Mucosa of descending colon (tissue), 3 donors: ENCODE results near the gene SLC25A48. TPM values are rescaled to one million over a fixed set of nuclear protein-coding genes. Genes with fewer than 3 reads are reported as not detected.

Source experiments
- ATAC-seq: fragments of 200-7000 bp; cut with Tn5 transposase; one replicate; pipeline ENCODE4 v1.9.1; 2020; ENCODE audit warnings: mild to moderate bottlenecking, moderate library complexity
- DNase-seq, 3 donors: peaks; one replicate each; pipeline ENCODE4 v3.0.0-alpha.2; 2020
- H3K36me3 ChIP-seq: fragments of 200-600 bp; one replicate; pipeline ENCODE4 v1.8.0; 2021; ENCODE audit warnings: low read depth, mild to moderate bottlenecking
- H3K4me1 ChIP-seq: fragments of 200-600 bp; one replicate; pipeline ENCODE4 v1.8.0; 2021; ENCODE audit warnings: low read depth, mild to moderate bottlenecking
- H3K4me3 ChIP-seq: fragments of 200-600 bp; one replicate; pipeline ENCODE4 v1.8.0; 2021; ENCODE audit warnings: mild to moderate bottlenecking
- H3K9me3 ChIP-seq: fragments of 200-600 bp; one replicate; pipeline ENCODE4 v1.8.0; 2021; ENCODE audit warnings: mild to moderate bottlenecking
- intact Hi-C, 2 donors: fragments of 100-400 bp; cut with DNase I in 1 of 2; cut with micrococcal nuclease in 1 of 2; formaldehyde crosslinking; loops; one replicate each; pipeline versions ENCODE4 v1.11.0 to v1.11.1; 2022; cut with DNase I, micrococcal nuclease
- total RNA-seq, 3 donors: library from RNA; stranded (reverse); fragmentation: NEBNext Ultra II Directional in 2 of 3; extraction: Animal tissue kit (Norgen Biotek cat#: 25700) in 2 of 3; gene quantifications; one replicate each; pipeline versions ENCODE4 v1.2.1 to v1.2.4, GENCODE V29; 2021 to 2023
- TF ChIP-seq, protein P1 (sequence below): fragments of 200-600 bp; IDR thresholded peaks from one replicate; pipeline ENCODE4 v1.8.0; 2022; ENCODE audit warnings: antibody characterized with exemption, mild to moderate bottlenecking
- donor health status: DM: no; HTN: no; CAD: no; lungs with moderate emphysema.
- donor health status: DM: no; HTN: no; CAD: no.
- donor health status: DM: no; HTN: yes; CAD: no.

The SLC25A48 gene
- total RNA-seq, 3 donors from 2014 or later, result 2.2 to 4.5 (median 3.3) TPM

GRCh38 chr5:135890296-135890695 lies 55.8 kb downstream of the SLC25A48 start:
- DNase-seq (no peak), ATAC-seq (no peak)
- Histone ChIP-seq H3K9me3 (no peaks in the 10 kb centered on the region), H3K4me3 (no peak overlapping the region), H3K36me3 (no peaks in the 10 kb centered on the region), H3K4me1 (no peaks in the 10 kb centered on the region)
- intact Hi-C loops, result no loop called here
- TF ChIP-seq, protein P1, sequence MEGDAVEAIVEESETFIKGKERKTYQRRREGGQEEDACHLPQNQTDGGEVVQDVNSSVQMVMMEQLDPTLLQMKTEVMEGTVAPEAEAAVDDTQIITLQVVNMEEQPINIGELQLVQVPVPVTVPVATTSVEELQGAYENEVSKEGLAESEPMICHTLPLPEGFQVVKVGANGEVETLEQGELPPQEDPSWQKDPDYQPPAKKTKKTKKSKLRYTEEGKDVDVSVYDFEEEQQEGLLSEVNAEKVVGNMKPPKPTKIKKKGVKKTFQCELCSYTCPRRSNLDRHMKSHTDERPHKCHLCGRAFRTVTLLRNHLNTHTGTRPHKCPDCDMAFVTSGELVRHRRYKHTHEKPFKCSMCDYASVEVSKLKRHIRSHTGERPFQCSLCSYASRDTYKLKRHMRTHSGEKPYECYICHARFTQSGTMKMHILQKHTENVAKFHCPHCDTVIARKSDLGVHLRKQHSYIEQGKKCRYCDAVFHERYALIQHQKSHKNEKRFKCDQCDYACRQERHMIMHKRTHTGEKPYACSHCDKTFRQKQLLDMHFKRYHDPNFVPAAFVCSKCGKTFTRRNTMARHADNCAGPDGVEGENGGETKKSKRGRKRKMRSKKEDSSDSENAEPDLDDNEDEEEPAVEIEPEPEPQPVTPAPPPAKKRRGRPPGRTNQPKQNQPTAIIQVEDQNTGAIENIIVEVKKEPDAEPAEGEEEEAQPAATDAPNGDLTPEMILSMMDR, result no peak

DNA sequence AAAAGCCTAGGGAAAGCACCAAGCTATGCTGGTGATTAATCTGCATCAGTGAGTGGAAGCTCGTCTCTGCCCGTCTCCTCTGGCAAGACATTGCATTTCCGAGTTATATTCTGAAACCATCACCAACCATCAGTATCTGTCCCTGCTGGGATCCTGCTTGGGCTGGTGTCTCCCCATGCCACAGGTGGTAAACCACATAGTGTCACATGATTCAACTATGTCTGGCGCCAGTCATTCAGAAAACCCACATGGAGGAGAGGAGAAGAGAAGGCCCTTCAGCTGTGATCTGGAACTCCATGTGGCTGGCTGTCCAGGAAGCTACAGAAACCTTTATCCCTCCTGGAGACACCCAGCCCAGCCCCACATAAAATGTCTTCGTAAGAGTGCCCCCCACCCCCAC lies 56.4 kb downstream of the SLC25A48 start:
- Histone ChIP-seq H3K9me3 (no peaks in the 10 kb centered on the region), H3K36me3 (no peaks in the 10 kb centered on the region), H3K4me3 (no peak overlapping the region), H3K4me1 (no peaks in the 10 kb centered on the region)
- no peak for DNase-seq
- intact Hi-C loops, result no loop called here
- ATAC-seq, result no peak
- TF ChIP-seq, protein P1, result no peak

GRCh38 chr5:135891268-135891667 lies 56.8 kb downstream of the SLC25A48 start:
- DNase-seq (no peak), ATAC-seq (no peak)
- no peak overlapping the region for H3K4me3 ChIP-seq
- H3K36me3 ChIP-seq, result no peaks in the 10 kb centered on the region
- TF ChIP-seq, protein P1, result no peak
- intact Hi-C loops, result no loop called here
- no peaks in the 10 kb centered on the region for H3K4me1 ChIP-seq
- H3K9me3 ChIP-seq, result no peaks in the 10 kb centered on the region

- ATAC-seq (no peak), DNase-seq (no peak)
- intact Hi-C loops, result no loop called here
- TF ChIP-seq, protein P1, result no peak
- H3K36me3 ChIP-seq, result no peaks in the 10 kb centered on the region
- no peaks in the 10 kb centered on the region for H3K9me3 ChIP-seq
- H3K4me1 ChIP-seq, result no peaks in the 10 kb centered on the region
- H3K4me3 ChIP-seq, result no peak overlapping the region
These were observed 57.3 kb downstream of the SLC25A48 start for GRCh38 chr5:135891791-135892190.

DNA sequence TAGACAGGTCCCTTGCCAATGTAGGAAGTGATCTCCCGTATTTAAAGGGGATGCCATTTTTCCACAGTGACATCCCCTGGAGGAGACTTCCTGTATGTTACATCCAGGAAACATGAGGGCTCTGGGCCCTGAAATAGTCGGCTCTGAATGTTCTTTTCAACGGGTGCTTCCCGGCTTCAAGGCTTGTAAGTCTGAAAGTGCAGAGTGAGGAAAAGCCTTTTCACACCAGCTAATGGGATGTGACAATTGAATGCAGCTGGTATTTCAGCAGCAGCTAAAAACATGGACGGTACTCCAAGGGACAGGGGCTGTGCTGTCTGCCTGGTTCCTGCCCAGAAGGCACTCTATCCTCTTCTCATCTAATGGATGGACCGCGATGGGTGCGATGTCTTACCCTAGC lies 59.8 kb downstream of the SLC25A48 start:
- TF ChIP-seq, protein P1, result no peak
- Histone ChIP-seq H3K9me3 (no peaks in the 10 kb centered on the region), H3K36me3 (no peaks in the 10 kb centered on the region), H3K4me3 (no peak overlapping the region), H3K4me1 (no peaks in the 10 kb centered on the region)
- intact Hi-C loops, result no loop called here
- no peak for DNase-seq
- ATAC-seq, result no peak

DNA sequence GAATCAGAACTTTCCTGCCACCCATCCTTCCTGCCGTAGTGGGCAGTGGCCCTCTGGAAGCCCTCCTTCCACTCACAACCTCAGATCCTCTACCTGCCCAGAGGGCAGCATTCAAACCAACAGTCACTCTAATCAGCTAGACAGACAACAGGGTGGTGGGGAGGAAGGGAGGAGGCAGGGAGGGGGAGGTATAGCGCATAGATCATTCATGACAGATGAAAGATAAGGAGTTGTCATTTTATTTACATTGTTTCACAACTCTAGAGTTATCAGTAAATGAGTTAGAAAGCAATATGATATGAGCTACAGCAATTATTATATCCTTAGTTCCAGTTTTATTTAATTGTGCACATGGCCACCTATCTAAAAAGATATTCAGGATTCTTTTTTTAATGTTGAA lies 60.3 kb downstream of the SLC25A48 start:
- Histone ChIP-seq H3K36me3 (no peaks in the 10 kb centered on the region), H3K9me3 (no peaks in the 10 kb centered on the region), H3K4me3 (no peak overlapping the region), H3K4me1 (no peaks in the 10 kb centered on the region)
- intact Hi-C loops, result no loop called here
- ATAC-seq (no peak), DNase-seq (no peak)
- TF ChIP-seq, protein P1, result no peak
